ENCODE data around the gene BLVRA.
"Not testable (repeated sequence)": the region's sequence is repeated elsewhere in the genome, so short reads cannot be mapped to it uniquely, and the experiment has no call there.

BLVRA gene

GRCh38 chr7:43758029-43758821 lies at the start of gene BLVRA:
TSS of gene BLVRA (plus strand) at chr7:43758680. CDS start at chr7:43771159, 12,479 bp downstream.
- peak in 2 of 3 experiments; percentile 74 to 84 for DNase-seq

- no peak for DNase-seq
Observed at GRCh38 chr7:43711503-43711902, 47.0 kb upstream of the BLVRA start.

- not testable (repeated sequence) for DNase-seq
Observed at GRCh38 chr7:43715966-43716365, 42.5 kb upstream of the BLVRA start.

GRCh38 chr7:43716598-43716997 lies 41.9 kb upstream of the BLVRA start:
- no peak for DNase-seq

- peak; percentile 1 to 71 (median 59) for DNase-seq
Observed at GRCh38 chr7:43721193-43721806, 37.2 kb upstream of the BLVRA start.

- DNase-seq, result no peak
Observed at GRCh38 chr7:43723007-43723341, 35.5 kb upstream of the BLVRA start.

GRCh38 chr7:43725251-43725650 lies 33.2 kb upstream of the BLVRA start:
- DNase-seq, result no peak

GRCh38 chr7:43726466-43726865 lies 32.0 kb upstream of the BLVRA start:
- DNase-seq, result no peak

- no peak for DNase-seq
Observed at GRCh38 chr7:43727003-43727402, 31.5 kb upstream of the BLVRA start.

- no peak for DNase-seq
Observed at GRCh38 chr7:43727494-43727893, 31.0 kb upstream of the BLVRA start.

GRCh38 chr7:43729214-43729923 lies 29.1 kb upstream of the BLVRA start, which contains the start of gene COA1:
TSS of gene COA1 (minus strand) at chr7:43729523. CDS start at chr7:43648614, 80,909 bp downstream.
- peak; percentile 87 to 96 (median 94) for DNase-seq

GRCh38 chr7:43729924-43730248 lies 28.6 kb upstream of the BLVRA start:
- DNase-seq, result no peak

- not testable (repeated sequence) for DNase-seq
Observed at GRCh38 chr7:43731494-43731893, 27.0 kb upstream of the BLVRA start.

GRCh38 chr7:43734575-43735332 lies 23.7 kb upstream of the BLVRA start:
- DNase-seq, result not testable (repeated sequence)

GRCh38 chr7:43735403-43735801 lies 23.1 kb upstream of the BLVRA start:
- DNase-seq, result no peak

- DNase-seq, result no peak
Observed at GRCh38 chr7:43735802-43736603, 22.5 kb upstream of the BLVRA start.

GRCh38 chr7:43737467-43738127 lies 20.9 kb upstream of the BLVRA start:
- no peak for DNase-seq

- no peak for DNase-seq
Observed at GRCh38 chr7:43742692-43743091, 15.8 kb upstream of the BLVRA start.

- no peak for DNase-seq
Observed at GRCh38 chr7:43747328-43748105, 11.0 kb upstream of the BLVRA start.

- no peak for DNase-seq
Observed at GRCh38 chr7:43749383-43749940, 9.0 kb upstream of the BLVRA start.
